Skeletal muscle satellite cell (primary cell): ENCODE data around the gene TEAD4. TPM values are rescaled to one million over a fixed set of nuclear protein-coding genes. Genes with fewer than 3 reads are reported as not detected.

Experiments used
- H3K27me3 ChIP-seq: 2 replicates; pipeline ENCODE4 v1.7.0; 2013; ENCODE audit warnings: low read length; ENCODE audit not compliant: control insufficient read depth, insufficient read depth
- H3K36me3 ChIP-seq: 2 replicates; pipeline ENCODE4 v1.7.0; 2013; ENCODE audit warnings: mild to moderate bottlenecking, control low read depth, low read length; ENCODE audit not compliant: insufficient read depth
- H3K4me1 ChIP-seq: 2 replicates; pipeline ENCODE4 v1.7.0; 2013; ENCODE audit warnings: low read length; ENCODE audit not compliant: control insufficient read depth, insufficient read depth
- H3K4me2 ChIP-seq: 2 replicates; pipeline ENCODE4 v1.7.0; 2013; ENCODE audit warnings: mild to moderate bottlenecking, low read length
- H3K4me3 ChIP-seq: 2 replicates; pipeline ENCODE4 v1.7.0; 2013; ENCODE audit warnings: low read length
- H3K9ac ChIP-seq: 2 replicates; pipeline ENCODE4 v1.7.0; 2013; ENCODE audit warnings: mild to moderate bottlenecking, low read depth, low read length, moderate library complexity
- H3K9me3 ChIP-seq: replicated peaks from 2 replicates; pipeline ENCODE4 v1.7.0; 2013; ENCODE audit warnings: mild to moderate bottlenecking, control low read depth, low read length
- total RNA-seq: library from RNA; depleted of rRNA; stranded (reverse); fragments of >200 nt; gene quantifications from 2 replicates; pipeline ENCODE4 v1.2.3, GENCODE V29; 2012; rRNA removed

Gene TEAD4
- total RNA-seq = 13.7 and 18.6 TPM in 2 replicates

GRCh38 chr12:2959192-2959504 lies at the start of gene TEAD4:
TSS of gene TEAD4 (plus strand) at chr12:2959397.
- H3K36me3 ChIP-seq = no peaks in the 10 kb centered on the region
- peaks cover 40% of the 10 kb centered on the region for H3K4me1 ChIP-seq
- H3K9me3 ChIP-seq = no peaks in the 10 kb centered on the region
- H3K27me3 ChIP-seq = no peaks in the 10 kb centered on the region
- peak within 1 kb of the TSS; percentile 88 for H3K9ac ChIP-seq
- H3K4me3 ChIP-seq = peak within 1 kb of the TSS; percentile 89
- peak within 1 kb of the TSS; percentile 85 for H3K4me2 ChIP-seq

DNA sequence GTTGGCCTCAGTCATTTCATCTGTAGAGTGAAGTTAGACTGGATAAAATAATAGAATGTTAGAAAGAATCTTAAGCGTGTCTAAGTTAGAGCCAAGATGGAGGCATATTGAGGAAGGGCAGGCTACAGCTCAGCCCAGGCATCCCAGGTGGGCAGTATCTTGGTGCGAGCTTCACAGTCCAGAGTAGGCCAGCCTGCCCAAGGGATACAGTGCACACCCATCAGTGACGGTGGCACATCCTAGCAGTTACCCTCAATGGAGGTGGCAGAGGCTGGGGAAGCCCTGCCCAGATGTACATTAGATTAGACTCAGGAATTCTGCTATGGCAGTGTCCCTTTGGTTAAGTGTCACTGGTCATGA lies 47.0 kb upstream of the TEAD4 start:
- Histone ChIP-seq H3K9ac (no peak overlapping the region), H3K4me1 (no peaks in the 10 kb centered on the region), H3K27me3 (no peaks in the 10 kb centered on the region), H3K4me2 (no peak overlapping the region), H3K4me3 (no peak overlapping the region), H3K36me3 (peaks cover 28% of the 10 kb centered on the region), H3K9me3 (no peaks in the 10 kb centered on the region)

GRCh38 chr12:2919249-2919648 lies 39.9 kb upstream of the TEAD4 start:
- Histone ChIP-seq H3K36me3 (peaks cover 40% of the 10 kb centered on the region), H3K9ac (no peak overlapping the region), H3K4me1 (no peaks in the 10 kb centered on the region), H3K4me3 (no peak overlapping the region), H3K4me2 (no peak overlapping the region), H3K27me3 (no peaks in the 10 kb centered on the region), H3K9me3 (no peaks in the 10 kb centered on the region)

GRCh38 chr12:2922329-2922728 lies 36.9 kb upstream of the TEAD4 start:
- H3K36me3 ChIP-seq = peaks cover 37% of the 10 kb centered on the region
- H3K4me2 ChIP-seq = no peak overlapping the region
- H3K4me1 ChIP-seq = peaks cover 9% of the 10 kb centered on the region
- H3K9me3 ChIP-seq = no peaks in the 10 kb centered on the region
- H3K9ac ChIP-seq = no peak overlapping the region
- no peaks in the 10 kb centered on the region for H3K27me3 ChIP-seq
- H3K4me3 ChIP-seq = no peak overlapping the region

- H3K9ac ChIP-seq = no peak overlapping the region
- H3K36me3 ChIP-seq = peaks cover 37% of the 10 kb centered on the region
Observed at GRCh38 chr12:2923057-2923456, 36.1 kb upstream of the TEAD4 start.

DNA sequence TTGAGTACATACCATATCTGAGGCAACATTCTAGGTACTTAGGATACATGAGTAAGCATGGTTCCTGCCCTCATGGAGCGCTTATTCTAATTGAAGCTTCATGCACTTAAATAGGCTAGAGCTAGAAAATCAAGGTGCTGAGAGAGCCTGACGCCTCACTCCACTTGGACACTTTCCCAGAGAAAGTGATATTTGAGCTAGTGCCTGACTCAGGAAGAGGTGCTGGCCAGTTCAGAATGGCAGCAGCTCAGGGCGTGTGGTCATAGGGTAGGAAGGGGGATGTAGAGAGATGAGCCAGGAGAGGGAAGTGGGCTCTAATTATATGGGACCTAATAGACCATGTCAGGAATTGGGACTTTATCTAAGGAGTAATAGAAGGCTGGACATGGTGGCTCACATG lies 35.2 kb upstream of the TEAD4 start:
- Histone ChIP-seq H3K4me1 (peaks cover 9% of the 10 kb centered on the region), H3K9me3 (no peaks in the 10 kb centered on the region), H3K27me3 (no peaks in the 10 kb centered on the region), H3K4me3 (no peak overlapping the region), H3K36me3 (peaks cover 37% of the 10 kb centered on the region), H3K4me2 (no peak overlapping the region), H3K9ac (no peak overlapping the region)

More at GRCh38 chr12:2923057-2923456, 36.1 kb upstream of the TEAD4 start:
- Histone ChIP-seq H3K27me3 (no peaks in the 10 kb centered on the region), H3K4me1 (peaks cover 9% of the 10 kb centered on the region), H3K4me2 (no peak overlapping the region), H3K4me3 (no peak overlapping the region), H3K9me3 (no peaks in the 10 kb centered on the region)

GRCh38 chr12:2925322-2925995 lies 33.7 kb upstream of the TEAD4 start:
- H3K4me1 ChIP-seq = peaks cover 9% of the 10 kb centered on the region
- H3K4me2 ChIP-seq = peak overlapping the region; percentile 31
- H3K9ac ChIP-seq = no peak overlapping the region
- no peaks in the 10 kb centered on the region for H3K9me3 ChIP-seq
- H3K4me3 ChIP-seq = no peak overlapping the region
- H3K27me3 ChIP-seq = no peaks in the 10 kb centered on the region
- peaks cover 33% of the 10 kb centered on the region for H3K36me3 ChIP-seq

- Histone ChIP-seq H3K4me1 (peaks cover under 1% of the 10 kb centered on the region), H3K4me3 (no peak overlapping the region), H3K9me3 (no peaks in the 10 kb centered on the region), H3K36me3 (peaks cover 32% of the 10 kb centered on the region), H3K9ac (no peak overlapping the region), H3K27me3 (no peaks in the 10 kb centered on the region), H3K4me2 (no peak overlapping the region)
Observed at GRCh38 chr12:2930865-2931264, 28.3 kb upstream of the TEAD4 start.

DNA sequence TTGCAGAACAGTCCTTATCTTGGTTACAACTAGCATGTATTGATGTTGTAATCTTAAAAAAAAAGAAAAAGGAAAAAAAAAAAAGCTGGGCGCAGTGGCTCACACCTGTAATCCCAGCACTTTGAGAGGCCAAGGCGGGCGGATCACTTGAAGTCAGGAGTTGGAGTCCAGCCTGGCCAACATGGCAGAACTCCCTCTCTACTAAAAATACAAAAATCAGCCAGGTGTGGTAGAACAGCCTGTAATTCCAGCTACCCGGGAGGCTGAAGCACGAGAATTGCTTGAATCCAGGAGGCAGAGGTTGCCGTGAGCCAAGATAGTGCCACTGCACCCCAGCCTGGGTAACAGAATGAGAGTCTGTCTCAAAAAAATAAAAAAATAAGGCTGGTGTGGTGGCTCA lies 25.6 kb upstream of the TEAD4 start:
- H3K4me3 ChIP-seq = no peak overlapping the region
- H3K27me3 ChIP-seq = no peaks in the 10 kb centered on the region
- no peaks in the 10 kb centered on the region for H3K4me1 ChIP-seq
- no peaks in the 10 kb centered on the region for H3K9me3 ChIP-seq
- no peak overlapping the region for H3K9ac ChIP-seq
- H3K4me2 ChIP-seq = no peak overlapping the region
- H3K36me3 ChIP-seq = peaks cover 48% of the 10 kb centered on the region

- no peak overlapping the region for H3K9ac ChIP-seq
- no peaks in the 10 kb centered on the region for H3K4me1 ChIP-seq
- H3K4me3 ChIP-seq = no peak overlapping the region
- no peaks in the 10 kb centered on the region for H3K27me3 ChIP-seq
- no peak overlapping the region for H3K4me2 ChIP-seq
- peaks cover 56% of the 10 kb centered on the region for H3K36me3 ChIP-seq
- no peaks in the 10 kb centered on the region for H3K9me3 ChIP-seq
Observed at GRCh38 chr12:2934371-2934770, 24.8 kb upstream of the TEAD4 start.

DNA sequence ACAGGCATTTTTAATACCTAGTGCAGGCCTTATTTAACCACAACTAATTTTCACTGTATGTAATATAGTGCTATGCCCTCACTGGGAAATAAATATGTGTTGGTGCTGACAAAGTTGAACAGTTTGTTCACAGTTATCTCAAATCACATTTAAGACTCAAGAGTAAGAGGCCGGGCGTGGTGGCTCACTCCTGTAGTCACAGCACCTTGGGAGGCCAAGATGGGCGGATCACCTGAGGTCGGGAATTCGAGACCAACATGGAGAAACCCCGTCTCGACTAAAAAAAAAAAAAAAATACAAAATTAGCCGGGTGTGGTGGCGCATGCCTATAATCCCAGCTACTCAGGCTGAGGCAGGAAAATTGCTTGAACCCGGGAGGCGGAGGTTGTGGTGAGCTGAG lies 22.9 kb upstream of the TEAD4 start:
- Histone ChIP-seq H3K4me3 (no peak overlapping the region), H3K27me3 (no peaks in the 10 kb centered on the region), H3K4me1 (no peaks in the 10 kb centered on the region), H3K4me2 (no peak overlapping the region), H3K9me3 (no peaks in the 10 kb centered on the region), H3K36me3 (peaks cover 64% of the 10 kb centered on the region), H3K9ac (no peak overlapping the region)

GRCh38 chr12:2937500-2937899 lies 21.7 kb upstream of the TEAD4 start:
- Histone ChIP-seq H3K27me3 (no peaks in the 10 kb centered on the region), H3K4me2 (no peak overlapping the region), H3K9ac (no peak overlapping the region), H3K9me3 (no peaks in the 10 kb centered on the region), H3K36me3 (peaks cover 62% of the 10 kb centered on the region), H3K4me3 (no peak overlapping the region), H3K4me1 (no peaks in the 10 kb centered on the region)
